HG03025 (cell line): Measurements from ENCODE around the gene HMCN1.

Experiments
- ATAC-seq: cut with Tn5 transposase; IDR thresholded peaks from one replicate; pipeline ENCODE4 v1.9.1; 2021; ENCODE audit warnings: mild to moderate bottlenecking, moderate library complexity; ENCODE audit not compliant: unreplicated experiment, low FRiP score

Gene HMCN1

GRCh38 chr1:185798505-185798904 is 64.3 kb downstream of the HMCN1 start:
- no peak for ATAC-seq

- ATAC-seq = no peak
These were observed 69.0 kb downstream of the HMCN1 start for GRCh38 chr1:185803241-185803640.

DNA sequence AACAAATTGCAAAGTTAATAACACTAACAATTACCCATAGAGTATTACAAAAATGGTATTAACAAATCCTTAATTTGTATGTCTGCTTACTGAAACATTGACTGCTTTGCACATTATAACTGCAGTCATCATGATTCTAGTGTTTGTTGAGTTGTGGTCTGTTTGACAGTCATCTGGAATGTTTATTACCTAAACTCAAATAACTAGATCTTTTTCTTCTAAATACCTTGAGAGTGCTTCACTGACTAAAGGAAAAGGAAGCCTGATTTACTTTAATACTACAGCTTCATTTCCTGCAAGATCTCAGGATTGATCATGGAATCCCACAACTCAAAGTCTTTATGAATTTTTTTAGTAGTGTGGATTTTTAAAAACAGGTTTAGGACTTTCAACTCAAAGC is 70.0 kb downstream of the HMCN1 start:
- no peak for ATAC-seq

- ATAC-seq = no peak
These were observed 70.4 kb downstream of the HMCN1 start for GRCh38 chr1:185804608-185805007.

GRCh38 chr1:185807275-185807674 is 73.1 kb downstream of the HMCN1 start:
- ATAC-seq = no peak

- no peak for ATAC-seq
These were observed 74.4 kb downstream of the HMCN1 start for GRCh38 chr1:185808631-185809030.

DNA sequence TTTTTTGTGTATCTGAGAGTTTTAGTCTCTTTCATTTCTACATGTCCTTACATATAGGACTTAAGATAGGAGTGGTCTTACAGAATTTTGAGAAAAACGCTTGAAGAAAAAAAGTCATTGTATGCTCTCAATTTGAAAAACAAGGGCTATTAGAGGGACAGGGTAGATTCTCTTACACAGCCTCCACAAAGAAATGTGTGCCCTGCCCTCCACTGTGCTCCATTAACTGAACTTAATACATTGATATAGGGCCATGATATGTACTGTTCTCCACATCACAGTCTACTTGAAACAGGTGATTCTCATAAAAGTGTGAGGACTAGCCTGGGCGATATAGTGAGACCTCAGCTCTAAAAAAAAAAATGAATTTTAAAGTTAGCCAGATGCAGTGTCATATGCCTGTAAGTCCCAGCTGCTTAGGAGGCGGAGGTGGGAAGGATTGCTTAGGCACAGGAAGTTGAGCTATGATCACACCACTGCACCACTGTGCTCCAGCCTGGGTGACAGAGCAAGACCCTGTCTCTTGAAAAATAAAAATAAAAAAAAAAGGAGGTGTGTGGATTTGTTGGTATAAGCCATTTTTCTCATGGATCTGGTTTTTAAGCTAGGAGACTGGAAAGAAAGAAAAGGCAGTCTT is 77.0 kb downstream of the HMCN1 start:
- no peak for ATAC-seq

GRCh38 chr1:185812934-185813333 is 78.7 kb downstream of the HMCN1 start:
- ATAC-seq = no peak

- no peak for ATAC-seq
These were observed 79.3 kb downstream of the HMCN1 start for GRCh38 chr1:185813401-185813979.

DNA sequence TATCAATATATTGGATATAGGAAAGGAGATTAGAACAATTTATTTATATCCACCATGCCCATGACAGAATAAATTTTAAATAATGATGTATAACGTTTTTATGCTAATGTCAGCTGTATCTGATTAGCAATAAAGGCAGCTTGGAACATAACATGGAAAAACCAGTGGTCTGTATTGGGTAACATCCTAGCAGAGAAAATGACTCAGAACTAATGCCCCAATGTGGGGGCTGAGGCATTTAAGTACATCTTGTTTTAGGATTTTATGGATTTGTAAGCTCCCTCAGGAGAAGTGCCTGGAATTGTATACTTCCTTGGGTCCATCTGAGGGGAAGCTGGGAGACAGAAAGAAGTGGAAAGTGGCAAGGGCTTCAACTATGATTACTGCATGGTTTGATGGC is 82.3 kb downstream of the HMCN1 start:
- no peak for ATAC-seq

- no peak for ATAC-seq
These were observed 85.6 kb downstream of the HMCN1 start for GRCh38 chr1:185819798-185820197.

DNA sequence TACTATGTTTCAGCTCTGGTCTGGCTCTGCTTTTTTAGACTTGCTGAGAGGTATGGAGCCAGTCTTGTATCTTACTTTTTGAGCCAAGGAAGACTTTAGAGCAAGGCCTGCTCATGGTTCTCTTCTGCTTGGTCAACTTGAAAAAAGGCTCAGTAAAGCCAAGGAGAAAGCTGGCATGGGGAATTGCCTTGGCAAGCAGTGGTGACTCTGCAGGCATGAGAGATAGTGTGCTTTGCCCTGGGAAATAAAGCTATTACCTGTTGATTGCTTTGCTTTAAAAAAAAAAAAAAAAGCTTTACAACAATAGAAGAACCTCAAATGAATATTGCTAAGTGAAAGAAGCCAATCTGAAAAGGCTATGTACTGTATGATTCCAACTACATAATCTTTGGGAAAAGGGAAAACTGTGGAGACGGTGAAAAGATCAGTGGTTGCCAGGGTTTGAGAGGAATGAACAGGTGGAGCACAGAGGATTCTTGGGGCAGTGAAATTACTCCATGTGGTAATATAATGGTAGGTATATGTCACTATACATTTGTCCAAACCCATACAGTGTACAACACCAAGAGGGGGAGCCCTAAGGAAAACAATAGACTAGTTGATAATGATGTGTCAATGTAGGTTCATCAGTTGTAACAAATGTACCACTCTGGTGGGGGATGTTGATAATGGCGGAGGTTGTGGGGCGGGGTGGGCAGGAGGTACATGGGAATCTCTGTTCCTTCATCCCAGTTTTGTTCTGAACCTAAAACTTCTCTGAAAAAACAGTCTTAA is 87.6 kb downstream of the HMCN1 start:
- ATAC-seq = no peak

DNA sequence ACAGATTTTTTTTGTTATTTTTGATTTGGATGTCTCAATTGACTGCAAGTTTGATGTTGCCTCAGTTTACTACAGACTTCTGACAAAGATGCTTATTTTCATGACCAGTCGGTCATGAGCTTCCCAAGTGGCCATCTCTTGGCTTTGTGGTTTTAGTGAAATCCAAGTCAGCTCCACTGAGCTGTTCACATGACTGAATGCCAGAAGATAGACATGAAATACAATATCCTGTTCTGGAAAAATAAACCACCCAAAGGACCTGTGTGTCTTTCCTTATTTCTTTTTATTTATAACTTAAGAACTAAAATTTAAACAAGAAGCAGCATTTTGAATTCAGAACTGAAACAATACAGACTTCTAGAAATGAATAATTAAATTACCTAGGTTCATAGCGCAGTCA is 89.3 kb downstream of the HMCN1 start:
- no peak for ATAC-seq

DNA sequence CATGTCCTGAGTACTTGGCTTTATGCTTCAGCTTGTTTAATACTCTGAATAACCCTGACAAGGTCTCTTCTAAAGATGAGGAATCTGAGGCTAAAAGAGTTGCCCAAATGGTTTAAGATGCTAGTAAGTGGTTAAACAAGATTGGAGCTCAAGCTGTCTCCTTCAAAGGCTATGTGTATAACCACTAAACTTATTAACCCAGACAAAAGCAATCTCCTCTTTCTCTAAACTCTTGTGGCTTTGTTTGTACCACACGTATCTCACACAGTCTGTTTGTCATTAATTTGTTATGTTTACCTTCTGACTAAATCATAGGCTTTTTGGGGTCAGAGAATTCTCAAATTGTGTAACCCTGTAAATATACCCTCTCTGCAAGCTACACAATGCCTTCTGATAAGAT is 89.9 kb downstream of the HMCN1 start:
- no peak for ATAC-seq

GRCh38 chr1:185825556-185825955 is 91.4 kb downstream of the HMCN1 start:
- ATAC-seq = no peak

GRCh38 chr1:185834371-185834905 is 100.2 kb downstream of the HMCN1 start:
- ATAC-seq = no peak

GRCh38 chr1:185835191-185835590 is 101.0 kb downstream of the HMCN1 start:
- ATAC-seq = no peak

DNA sequence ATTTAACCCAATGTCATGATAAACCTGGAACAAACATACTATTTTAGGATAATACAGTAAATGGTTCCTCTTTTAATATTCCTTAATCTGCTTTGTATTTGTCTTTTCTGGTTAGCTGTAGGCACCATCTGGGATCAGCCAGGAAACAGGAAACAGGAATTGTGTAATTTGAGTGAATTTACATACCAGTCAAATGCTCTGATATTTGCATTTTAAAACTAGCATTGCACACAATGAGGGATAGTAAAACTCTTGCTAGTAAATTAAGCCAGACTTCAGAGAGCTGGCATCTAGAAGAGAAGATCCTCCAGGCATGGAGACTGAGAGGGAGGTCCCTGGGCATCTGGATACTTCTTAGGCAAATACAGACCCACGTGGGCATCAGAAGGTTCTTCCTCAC is 103.5 kb downstream of the HMCN1 start:
- ATAC-seq = no peak

- ATAC-seq = no peak
These were observed 103.9 kb downstream of the HMCN1 start for GRCh38 chr1:185838111-185838510.

DNA sequence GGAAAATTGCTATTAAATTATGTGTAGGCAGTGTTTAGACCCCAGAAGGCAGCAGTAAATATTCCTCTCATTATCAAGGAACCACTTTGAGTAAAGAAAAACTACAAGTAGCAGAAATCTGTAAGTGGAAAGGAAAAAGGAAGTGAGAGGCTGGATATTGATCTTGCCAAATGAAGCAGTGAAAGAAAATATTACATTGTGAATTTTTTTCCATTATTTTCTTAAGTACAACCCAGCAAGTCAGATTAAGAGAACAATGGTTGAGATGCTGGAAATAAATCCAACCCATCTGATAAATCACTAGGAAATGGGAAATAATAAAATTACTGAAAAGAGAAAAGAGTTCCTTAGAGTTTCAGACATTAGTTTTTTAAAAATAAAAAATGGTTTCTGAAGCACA is 106.7 kb downstream of the HMCN1 start:
- no peak for ATAC-seq

GRCh38 chr1:185843297-185843869 is 109.2 kb downstream of the HMCN1 start:
- ATAC-seq = no peak
